Measurements from ENCODE around the gene S1PR1. TPM values are rescaled to one million over a fixed set of nuclear protein-coding genes. Genes with fewer than 3 reads are reported as not detected.

Gene S1PR1
- total and polyA plus RNA-seq, 11 donors, result 37.0 to 175 (median 60.6) TPM

DNA sequence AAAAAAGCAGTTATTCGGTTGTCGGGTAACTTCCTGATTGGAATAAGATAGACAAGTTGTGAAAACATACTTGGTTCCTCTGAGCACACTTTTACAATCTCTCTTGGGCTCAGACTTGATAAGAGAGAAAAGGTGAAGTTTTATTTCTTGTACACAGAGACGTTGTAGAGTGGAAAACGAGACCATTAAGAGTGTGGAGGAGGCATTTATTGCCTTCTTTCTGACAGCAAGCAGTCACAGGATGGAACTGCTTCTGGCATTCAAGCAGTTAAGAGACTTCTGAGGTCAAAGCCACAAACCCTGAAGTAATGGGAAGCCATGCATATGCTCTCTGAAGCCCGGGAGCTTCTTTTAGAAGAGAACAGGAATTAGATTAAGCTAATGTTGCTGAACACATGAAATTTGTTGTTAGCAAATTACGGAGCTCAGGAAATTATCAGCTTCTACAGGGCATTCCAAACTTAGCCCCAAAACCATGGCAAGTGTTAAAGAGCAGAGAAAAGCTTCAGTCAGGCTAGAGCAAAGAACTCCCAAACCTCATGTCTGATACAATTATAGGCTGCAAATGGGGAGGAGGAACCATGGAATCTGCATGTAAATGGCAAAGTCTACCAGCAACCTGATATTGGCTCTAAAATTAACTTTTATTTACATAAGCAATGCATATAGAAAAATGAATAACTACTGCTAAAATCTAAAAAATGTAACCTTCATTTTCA is 26.0 kb downstream of the S1PR1 start:
- WGBS, 4 donors, result 11 to 19% (median 14%) methylated on average over 6 of the region's 6 CpGs
- TF ChIP-seq POLR2A (IDR thresholded peaks at IDR 0.05), result no peak
- TF ChIP-seq, protein P1, sequence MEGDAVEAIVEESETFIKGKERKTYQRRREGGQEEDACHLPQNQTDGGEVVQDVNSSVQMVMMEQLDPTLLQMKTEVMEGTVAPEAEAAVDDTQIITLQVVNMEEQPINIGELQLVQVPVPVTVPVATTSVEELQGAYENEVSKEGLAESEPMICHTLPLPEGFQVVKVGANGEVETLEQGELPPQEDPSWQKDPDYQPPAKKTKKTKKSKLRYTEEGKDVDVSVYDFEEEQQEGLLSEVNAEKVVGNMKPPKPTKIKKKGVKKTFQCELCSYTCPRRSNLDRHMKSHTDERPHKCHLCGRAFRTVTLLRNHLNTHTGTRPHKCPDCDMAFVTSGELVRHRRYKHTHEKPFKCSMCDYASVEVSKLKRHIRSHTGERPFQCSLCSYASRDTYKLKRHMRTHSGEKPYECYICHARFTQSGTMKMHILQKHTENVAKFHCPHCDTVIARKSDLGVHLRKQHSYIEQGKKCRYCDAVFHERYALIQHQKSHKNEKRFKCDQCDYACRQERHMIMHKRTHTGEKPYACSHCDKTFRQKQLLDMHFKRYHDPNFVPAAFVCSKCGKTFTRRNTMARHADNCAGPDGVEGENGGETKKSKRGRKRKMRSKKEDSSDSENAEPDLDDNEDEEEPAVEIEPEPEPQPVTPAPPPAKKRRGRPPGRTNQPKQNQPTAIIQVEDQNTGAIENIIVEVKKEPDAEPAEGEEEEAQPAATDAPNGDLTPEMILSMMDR (IDR thresholded peaks at IDR 0.05), result no peak
- intact Hi-C loops (cut with DNase I), result no loop called here
- H3K27me3 ChIP-seq, result no peaks in the 10 kb centered on the region
- H3K36me3 ChIP-seq, result no peaks in the 10 kb centered on the region
- H3K9me3 ChIP-seq, result no peaks in the 10 kb centered on the region
- H3K4me3 ChIP-seq, result no peak overlapping the region
- peaks cover 0 to 89% (median 21%) of the 10 kb centered on the region in 12 donors for H3K4me1 ChIP-seq
- DNase-seq (no peak), ATAC-seq (peak in 3 of 4 donors; percentile 8 to 19 (median 15))
- peak overlapping the region in 10 of 12 donors; percentile 9 to 90 (median 49) for H3K27ac ChIP-seq

DNA sequence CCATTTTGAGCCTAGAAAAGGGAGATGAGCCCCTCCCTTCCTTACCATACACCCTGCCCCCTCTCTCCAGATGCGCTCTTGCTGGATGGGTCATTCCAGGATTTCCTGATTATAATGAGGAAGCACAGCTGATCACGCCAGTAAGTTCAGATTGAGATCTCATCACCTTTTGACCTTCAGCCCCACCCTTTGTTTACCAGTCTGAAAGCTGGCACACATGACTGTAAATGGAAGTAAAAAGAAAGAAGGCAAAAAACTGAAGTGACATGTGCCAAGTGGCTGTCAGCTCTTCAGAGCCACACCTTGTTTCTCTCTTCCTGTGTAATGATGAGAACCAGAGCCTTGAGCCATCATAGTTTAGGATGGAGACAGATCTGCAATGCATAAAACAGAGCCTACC is 27.9 kb downstream of the S1PR1 start:
- Histone ChIP-seq H3K36me3 (no peaks in the 10 kb centered on the region), H3K9me3 (no peaks in the 10 kb centered on the region), H3K4me3 (no peak overlapping the region), H3K27ac (peak overlapping the region in 8 of 12 donors; percentile 23 to 90 (median 61)), H3K27me3 (no peaks in the 10 kb centered on the region), H3K4me1 (peaks cover 0 to 70% (median 21%) of the 10 kb centered on the region in 12 donors)
- no peak for TF ChIP-seq POLR2A (IDR thresholded peaks at IDR 0.05)
- TF ChIP-seq, protein P1 (IDR thresholded peaks at IDR 0.05), result no peak
- peak in 4 of 5 donors; percentile 32 to 43 (median 36) for DNase-seq
- ATAC-seq, result peak; percentile 52 to 85 (median 78)
- WGBS, 4 donors, result 13 to 24% (median 16%) methylated on average over 2 of the region's 2 CpGs
- intact Hi-C loops (cut with DNase I), result no loop called here

DNA sequence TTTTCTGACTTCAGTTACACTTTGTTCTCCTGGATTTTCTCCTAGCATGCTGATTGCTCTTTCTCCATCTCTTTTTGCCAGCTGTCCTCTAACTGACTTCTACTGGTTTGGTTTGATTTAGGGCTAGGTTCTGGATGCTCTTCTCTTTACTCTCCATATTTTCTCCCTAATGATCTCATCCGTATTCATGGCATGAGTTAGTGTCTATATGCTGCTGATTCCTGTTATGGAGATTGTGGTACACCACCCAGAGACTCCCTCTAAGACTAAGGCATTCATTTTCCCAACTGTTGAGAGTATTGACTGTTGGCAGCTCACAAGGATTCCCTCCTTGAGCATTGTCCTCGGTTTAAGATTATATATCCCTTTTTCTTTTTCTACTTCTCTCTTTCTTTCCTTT is 28.9 kb downstream of the S1PR1 start:
- no peak for DNase-seq
- Histone ChIP-seq H3K27ac (peak overlapping the region in 5 of 12 donors; percentile 47 to 90 (median 54)), H3K36me3 (no peaks in the 10 kb centered on the region), H3K9me3 (no peaks in the 10 kb centered on the region), H3K4me3 (no peak overlapping the region), H3K27me3 (no peaks in the 10 kb centered on the region), H3K4me1 (peaks cover 0 to 60% (median 21%) of the 10 kb centered on the region in 12 donors)
- ATAC-seq, result no peak
- 86 to 93% (median 90%) methylated on average over 2 of the region's 2 CpGs for WGBS, 4 donors
- intact Hi-C loops (cut with DNase I), result no loop called here
- TF ChIP-seq POLR2A (IDR thresholded peaks at IDR 0.05), result no peak

DNA sequence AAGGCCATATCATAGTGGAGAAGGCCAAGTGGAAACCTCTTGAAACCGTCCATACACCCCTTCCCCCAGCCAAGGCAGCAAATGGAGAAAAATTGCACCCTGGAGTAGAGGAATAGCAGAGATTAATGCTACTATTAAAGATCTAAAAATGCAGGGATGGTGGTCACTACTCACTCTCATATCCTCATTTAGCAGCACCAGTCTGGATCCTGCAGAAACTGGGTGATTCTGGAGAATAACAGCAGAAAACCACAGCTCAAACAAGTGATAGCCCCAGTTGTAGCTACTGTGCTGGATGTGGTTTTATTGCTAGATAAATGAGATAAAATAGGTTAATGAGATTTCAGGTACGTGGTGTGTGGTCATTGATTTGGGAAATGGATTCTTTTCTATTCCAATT is 30.3 kb downstream of the S1PR1 start:
- ATAC-seq (no peak), DNase-seq (no peak)
- Histone ChIP-seq H3K36me3 (no peaks in the 10 kb centered on the region), H3K27ac (no peak overlapping the region), H3K4me3 (no peak overlapping the region), H3K27me3 (no peaks in the 10 kb centered on the region), H3K4me1 (peaks cover 0 to 46% (median 20%) of the 10 kb centered on the region in 12 donors), H3K9me3 (peaks cover 0 to 13% (median 6%) of the 10 kb centered on the region in 12 donors)
- intact Hi-C loops (cut with DNase I), result no loop called here
- WGBS, 4 donors, result 90 to 93% (median 91%) methylated on average over 2 of the region's 2 CpGs
- TF ChIP-seq POLR2A (IDR thresholded peaks at IDR 0.05), result no peak
- TF ChIP-seq, protein P1 (IDR thresholded peaks at IDR 0.05), result no peak

Measured in heart left ventricle (tissue), 16 donors.